KMS-11 (cell line): ENCODE data around the gene SLC24A3.

ENCODE experiments used
- H2AFZ ChIP-seq: fragments of 200-600 bp; sonication (generic); 2 replicates; pipeline ENCODE4 v1.6.1; 2016; ENCODE audit warnings: antibody characterized with exemption, mixed run types, low read depth
- H3K27ac ChIP-seq: fragments of 200-600 bp; sonication (generic); 2 replicates; pipeline ENCODE4 v1.6.1; 2016; ENCODE audit warnings: mild to moderate bottlenecking, mixed run types
- H3K27me3 ChIP-seq: fragments of 200-600 bp; sonication (generic); 2 replicates; pipeline ENCODE4 v1.6.1; 2017; ENCODE audit warnings: mild to moderate bottlenecking, low read depth, mixed run types, moderate library complexity; ENCODE audit not compliant: insufficient read depth
- H3K36me3 ChIP-seq: fragments of 200-600 bp; sonication (generic); 2 replicates; pipeline ENCODE4 v1.6.1; 2017; ENCODE audit warnings: mild to moderate bottlenecking, mixed run types; ENCODE audit not compliant: insufficient read depth
- H3K4me1 ChIP-seq: fragments of 200-600 bp; sonication (generic); 2 replicates; pipeline ENCODE4 v1.6.1; 2016; ENCODE audit warnings: mild to moderate bottlenecking, low read depth, mixed run types; ENCODE audit not compliant: poor library complexity, severe bottlenecking
- H3K4me2 ChIP-seq: fragments of 200-600 bp; sonication (generic); 2 replicates; pipeline ENCODE4 v1.7.0; 2016; ENCODE audit warnings: mild to moderate bottlenecking, mixed run types
- H3K4me3 ChIP-seq: fragments of 200-600 bp; sonication (generic); IDR thresholded peaks from 2 replicates; pipeline ENCODE4 v1.6.1; 2017; ENCODE audit warnings: low read depth, low read length, mixed read lengths; ENCODE audit not compliant: insufficient read depth
- H3K79me2 ChIP-seq: fragments of 200-600 bp; sonication (generic); 2 replicates; pipeline ENCODE4 v1.6.1; 2016; ENCODE audit warnings: low read depth, mixed run types; ENCODE audit not compliant: insufficient read depth
- H3K9ac ChIP-seq: fragments of 200-600 bp; sonication (generic); 2 replicates; pipeline ENCODE4 v1.6.1; 2016; ENCODE audit warnings: mild to moderate bottlenecking, mixed run types
- H4K20me1 ChIP-seq: fragments of 200-600 bp; sonication (generic); 2 replicates; pipeline ENCODE4 v1.6.1; 2016; ENCODE audit warnings: mild to moderate bottlenecking, mixed run types; ENCODE audit not compliant: insufficient read depth
- CTCF ChIP-seq: fragments of 200-600 bp; sonication (generic); conservative IDR thresholded peaks from 2 replicates; pipeline ENCODE4 v1.6.1; 2017; ENCODE audit warnings: low read depth, mild to moderate bottlenecking, antibody characterized with exemption, low read length, moderate library complexity, mixed read lengths

The SLC24A3 gene

DNA sequence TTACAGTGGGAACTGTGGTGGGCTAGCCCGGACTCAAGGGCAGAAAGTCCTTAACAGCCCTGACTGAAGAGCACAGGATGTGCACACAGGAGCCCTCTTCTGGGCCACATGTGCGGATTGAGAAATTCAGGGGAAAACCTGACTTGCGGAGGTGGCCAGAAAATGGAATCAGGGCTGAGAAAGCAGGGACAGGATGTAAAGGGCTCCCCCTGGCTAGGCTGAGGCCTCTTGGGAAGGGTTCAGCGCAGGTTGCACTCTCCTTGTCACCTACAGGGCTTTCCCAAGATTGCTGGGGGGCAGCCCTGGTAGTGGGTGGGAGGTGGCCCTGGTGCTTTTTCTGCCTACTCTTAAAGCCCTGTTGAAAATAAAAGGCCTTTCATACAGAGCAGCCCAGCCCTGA lies 251.2 kb downstream of the SLC24A3 start:
- no peaks in the 10 kb centered on the region for H3K27me3 ChIP-seq
- H3K27ac ChIP-seq: no peak overlapping the region
- no peak for TF ChIP-seq CTCF
- no peak overlapping the region for H2AFZ ChIP-seq
- H3K4me2 ChIP-seq: no peak overlapping the region
- H3K9ac ChIP-seq: no peak overlapping the region
- no peak overlapping the region for H3K4me3 ChIP-seq
- H3K36me3 ChIP-seq: no peaks in the 10 kb centered on the region
- H3K79me2 ChIP-seq: no peaks in the 10 kb centered on the region
- no peaks in the 10 kb centered on the region for H3K4me1 ChIP-seq
- H4K20me1 ChIP-seq: no peaks in the 10 kb centered on the region

DNA sequence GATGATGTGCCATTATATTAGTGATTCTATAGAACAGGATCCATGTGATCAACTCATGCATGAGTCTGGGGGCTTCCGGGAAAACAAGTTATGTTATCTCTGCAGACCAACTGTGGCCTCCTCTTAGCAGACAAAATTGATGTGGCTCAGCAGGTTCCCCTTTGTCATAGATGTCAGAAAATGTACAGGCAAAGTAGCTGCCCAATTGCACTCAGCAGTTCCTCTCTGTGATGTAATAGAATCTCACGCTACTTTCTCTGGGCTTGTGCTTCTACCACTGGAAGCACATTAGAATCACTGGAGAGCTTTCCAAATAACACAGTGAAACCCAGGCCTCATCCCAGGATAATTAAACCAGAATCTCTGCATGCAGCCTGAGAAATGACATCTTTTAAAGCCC lies 253.1 kb downstream of the SLC24A3 start:
- Histone ChIP-seq H3K36me3 (no peaks in the 10 kb centered on the region), H3K27me3 (no peaks in the 10 kb centered on the region), H3K4me1 (no peaks in the 10 kb centered on the region), H2AFZ (no peak overlapping the region), H3K4me2 (no peak overlapping the region), H3K79me2 (no peaks in the 10 kb centered on the region), H3K4me3 (no peak overlapping the region), H4K20me1 (no peaks in the 10 kb centered on the region), H3K27ac (no peak overlapping the region), H3K9ac (no peak overlapping the region)
- TF ChIP-seq CTCF: no peak

DNA sequence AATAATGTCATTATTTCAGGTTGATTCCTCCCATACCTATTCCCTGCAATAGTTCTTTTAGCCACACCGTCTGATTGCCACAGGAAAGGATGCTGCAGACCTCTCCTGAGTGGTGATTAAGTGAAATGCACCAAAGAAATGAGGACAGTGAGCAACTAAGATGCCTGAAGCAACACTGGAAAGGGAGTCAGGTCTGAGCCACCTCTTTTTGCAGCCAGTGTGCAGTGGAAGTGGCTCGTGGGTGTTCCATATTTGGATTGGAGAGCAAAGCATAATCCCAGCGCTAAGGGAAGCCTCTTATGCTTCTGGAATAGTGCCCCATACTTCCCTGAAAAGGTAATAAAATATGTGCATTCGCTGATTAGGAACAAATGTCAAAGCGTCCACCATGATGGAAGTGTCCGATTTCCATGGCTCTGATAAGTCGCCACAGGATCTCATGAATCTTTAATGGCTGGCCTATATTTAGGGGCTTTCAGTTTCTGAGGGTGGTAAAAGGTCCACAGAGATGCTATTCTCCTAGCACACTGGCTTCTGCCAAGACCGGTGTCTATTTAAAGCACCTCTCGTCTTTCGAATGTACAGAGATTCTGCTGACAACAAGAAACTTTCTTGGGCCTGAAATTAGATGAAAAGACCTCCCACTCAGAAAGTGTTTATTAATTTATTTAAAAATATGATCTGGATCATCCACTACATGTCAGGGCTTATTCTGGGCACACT lies 253.9 kb downstream of the SLC24A3 start:
- no peak overlapping the region for H3K4me3 ChIP-seq
- H2AFZ ChIP-seq: no peak overlapping the region
- no peaks in the 10 kb centered on the region for H4K20me1 ChIP-seq
- H3K27ac ChIP-seq: no peak overlapping the region
- no peak overlapping the region for H3K4me2 ChIP-seq
- H3K36me3 ChIP-seq: no peaks in the 10 kb centered on the region
- H3K9ac ChIP-seq: no peak overlapping the region
- TF ChIP-seq CTCF: no peak
- H3K27me3 ChIP-seq: no peaks in the 10 kb centered on the region
- H3K79me2 ChIP-seq: no peaks in the 10 kb centered on the region
- H3K4me1 ChIP-seq: no peaks in the 10 kb centered on the region

- no peak for TF ChIP-seq CTCF
Measured at GRCh38 chr20:19473216-19473921, 260.9 kb downstream of the SLC24A3 start.

More at GRCh38 chr20:19473216-19473921, 260.9 kb downstream of the SLC24A3 start:
- Histone ChIP-seq H2AFZ (no peak overlapping the region), H3K4me2 (no peak overlapping the region), H3K4me3 (no peak overlapping the region), H4K20me1 (no peaks in the 10 kb centered on the region), H3K27me3 (no peaks in the 10 kb centered on the region), H3K4me1 (no peaks in the 10 kb centered on the region), H3K79me2 (no peaks in the 10 kb centered on the region), H3K27ac (no peak overlapping the region), H3K9ac (no peak overlapping the region), H3K36me3 (no peaks in the 10 kb centered on the region)
